GM23338 (cell line): ENCODE measurements around the gene NFIA. TPM values are rescaled to one million over a fixed set of nuclear protein-coding genes. Genes with fewer than 3 reads are reported as not detected.

ENCODE experiments used
- ATAC-seq: fragments of 200-7000 bp; cut with Tn5 transposase; 3 replicates; pipeline ENCODE4 v1.9.1; 2020
- DNase-seq: peaks from one replicate; pipeline ENCODE4 v3.0.0-alpha.2; 2015; ENCODE audit warnings: low spot score
- H2AFZ ChIP-seq: fragments of 200-600 bp; sonication (generic); 2 replicates; pipeline ENCODE4 v1.8.0; 2016; ENCODE audit warnings: antibody characterized with exemption, mild to moderate bottlenecking, moderate library complexity
- H3F3A ChIP-seq: fragments of 200-600 bp; sonication (generic); replicated peaks from 2 replicates; pipeline ENCODE4 v1.8.0; 2017; ENCODE audit warnings: antibody characterized with exemption, mixed run types, low read depth
- H3K27ac ChIP-seq: fragments of 200-600 bp; sonication (generic); 2 replicates; pipeline ENCODE4 v1.6.1; 2016; ENCODE audit warnings: low read depth
- H3K27me3 ChIP-seq: fragments of 200-600 bp; sonication (generic); 2 replicates; pipeline ENCODE4 v1.8.0; 2016; ENCODE audit warnings: mild to moderate bottlenecking, mixed run types, moderate library complexity; ENCODE audit not compliant: insufficient read depth
- H3K36me3 ChIP-seq: fragments of 200-600 bp; sonication (generic); 2 replicates; pipeline ENCODE4 v1.8.0; 2016; ENCODE audit warnings: mild to moderate bottlenecking; ENCODE audit not compliant: insufficient read depth
- H3K4me1 ChIP-seq: fragments of 200-600 bp; sonication (generic); 2 replicates; pipeline ENCODE4 v1.8.0; 2016; ENCODE audit warnings: mild to moderate bottlenecking, moderate library complexity; ENCODE audit not compliant: insufficient read depth
- H3K4me2 ChIP-seq: fragments of 200-600 bp; sonication (generic); 2 replicates; pipeline ENCODE4 v1.7.1; 2017; ENCODE audit warnings: mixed run types
- H3K4me3 ChIP-seq: fragments of 200-600 bp; sonication (generic); 2 replicates; pipeline ENCODE4 v1.6.1; 2016; ENCODE audit warnings: mixed run types
- H3K79me2 ChIP-seq: fragments of 200-600 bp; sonication (generic); replicated peaks from 2 replicates; pipeline ENCODE4 v1.8.0; 2017; ENCODE audit warnings: mild to moderate bottlenecking; ENCODE audit not compliant: insufficient read depth
- H3K9me2 ChIP-seq: fragments of 200-600 bp; sonication (generic); 2 replicates; pipeline ENCODE4 v1.8.0; 2017; ENCODE audit not compliant: insufficient read depth
- H4K20me1 ChIP-seq: fragments of 200-600 bp; sonication (generic); replicated peaks from 2 replicates; pipeline ENCODE4 v1.8.0; 2017; ENCODE audit warnings: mild to moderate bottlenecking; ENCODE audit not compliant: insufficient read depth
- H3K27ac Mint-ChIP-seq: 2 replicates; pipeline ENCODE4 v1.8.0; 2020; ENCODE audit warnings: inconsistent platforms, mild to moderate bottlenecking, moderate library complexity, mixed read lengths
- H3K27me3 Mint-ChIP-seq: 3 replicates; pipeline ENCODE4 v1.8.0; 2022; ENCODE audit warnings: low read depth, mild to moderate bottlenecking, moderate library complexity, mixed read lengths, inconsistent platforms; ENCODE audit not compliant: insufficient read depth, poor library complexity
- H3K36me3 Mint-ChIP-seq: 3 replicates; pipeline ENCODE4 v1.8.0; 2021; ENCODE audit warnings: low read depth, mild to moderate bottlenecking, inconsistent platforms, moderate library complexity, mixed read lengths
- H3K4me1 Mint-ChIP-seq: 3 replicates; pipeline ENCODE4 v1.8.0; 2020; ENCODE audit warnings: mild to moderate bottlenecking, inconsistent platforms, mixed read lengths
- H3K4me3 Mint-ChIP-seq: 3 replicates; pipeline ENCODE4 v1.8.0; 2021; ENCODE audit warnings: moderate library complexity, mild to moderate bottlenecking, inconsistent platforms, mixed read lengths
- H3K9me3 Mint-ChIP-seq: 3 replicates; pipeline ENCODE4 v1.8.0; 2020; ENCODE audit warnings: moderate library complexity, mild to moderate bottlenecking, inconsistent platforms, mixed read lengths
- CREB1 ChIP-seq: fragments of 250-450 bp; sonication (Bioruptor Pico); IDR thresholded peaks from 2 replicates; pipeline ENCODE4 v1.5.0; 2020; ENCODE audit warnings: low read depth, mild to moderate bottlenecking, moderate library complexity
- CTCF ChIP-seq, 2 experiments: fragments of 200-600 bp in 1 of 2; sonication (generic) in 1 of 2; conservative IDR thresholded peaks; 2 replicates each; pipeline versions ENCODE4 v1.5.1 to v1.6.1; 2016 to 2017; ENCODE audit warnings: antibody characterized with exemption in 2 of 2, low read depth in 2 of 2, mild to moderate bottlenecking in 2 of 2, moderate library complexity in 1 of 2
- ETS1 ChIP-seq: IDR thresholded peaks from 2 replicates; pipeline ENCODE4 v1.6.1; 2016; ENCODE audit warnings: antibody characterized with exemption
- EZH2 ChIP-seq: fragments of 200-600 bp; sonication (generic); IDR thresholded peaks from one replicate; pipeline ENCODE4 v1.8.0; 2017; ENCODE audit warnings: antibody characterized with exemption, mild to moderate bottlenecking, low read depth; ENCODE audit not compliant: unreplicated experiment
- EZH2phosphoT487 ChIP-seq: fragments of 200-600 bp; sonication (generic); IDR thresholded peaks from one replicate; pipeline ENCODE4 v1.8.1; 2018; ENCODE audit warnings: antibody characterized with exemption; ENCODE audit not compliant: unreplicated experiment
- JUNB ChIP-seq: IDR thresholded peaks from one replicate; pipeline ENCODE4 v1.6.1; 2016; ENCODE audit warnings: antibody characterized with exemption; ENCODE audit not compliant: unreplicated experiment
- NANOG ChIP-seq: IDR thresholded peaks from 2 replicates; pipeline ENCODE4 v1.6.1; 2016; ENCODE audit warnings: antibody characterized with exemption, borderline replicate concordance
- POLR2AphosphoS5 ChIP-seq: IDR thresholded peaks from 2 replicates; pipeline ENCODE4 v1.6.1; 2016; ENCODE audit warnings: antibody characterized with exemption, low read depth
- REST ChIP-seq: IDR thresholded peaks from one replicate; pipeline ENCODE4 v1.6.1; 2018; ENCODE audit warnings: antibody characterized with exemption; ENCODE audit not compliant: unreplicated experiment
- STAT1 ChIP-seq: IDR thresholded peaks from one replicate; pipeline ENCODE4 v1.6.1; 2016; ENCODE audit warnings: antibody characterized with exemption; ENCODE audit not compliant: unreplicated experiment
- ZNF114 ChIP-seq: fragments of 250-450 bp; sonication (Bioruptor Pico); IDR thresholded peaks from 2 replicates; pipeline ENCODE4 v1.5.0; 2020; ENCODE audit warnings: mild to moderate bottlenecking, moderate library complexity
- ZNF331 ChIP-seq: fragments of 250-450 bp; sonication (Bioruptor Pico); IDR thresholded peaks from 2 replicates; pipeline ENCODE4 v1.5.0; 2020; ENCODE audit warnings: low read depth, mild to moderate bottlenecking, moderate library complexity
- ZNF462 ChIP-seq: fragments of 250-450 bp; sonication (Bioruptor Pico); IDR thresholded peaks from 2 replicates; pipeline ENCODE4 v1.5.0; 2020; ENCODE audit warnings: mild to moderate bottlenecking, moderate library complexity
- polyA plus RNA-seq: library from polyadenylated mRNA; unstranded; fragments of >200 nt; fragmentation: Nextera tagmentation; extraction: Ambion mirVana; gene quantifications from 2 replicates; pipeline ENCODE4 v1.2.1, GENCODE V29; 2016
- total RNA-seq: library from RNA; depleted of rRNA; stranded (reverse); fragments of >200 nt; shearing (Covaris generic); gene quantifications from 2 replicates; pipeline ENCODE4 v1.2.3, GENCODE V29; 2014

The NFIA gene
- total and polyA plus RNA-seq, 2 experiments from 2014 or later = 0.97 to 2.3 TPM

- Histone ChIP-seq H3K27me3 (no peaks in the 10 kb centered on the region), H3K9me2 (no peaks in the 10 kb centered on the region), H2AFZ (no peak overlapping the region), H3F3A (no peaks in the 10 kb centered on the region), H3K36me3 (no peaks in the 10 kb centered on the region), H3K79me2 (no peaks in the 10 kb centered on the region), H3K27ac (no peak overlapping the region), H3K4me3 (no peak overlapping the region), H3K4me1 (peaks cover 4% of the 10 kb centered on the region; the same call in 1 of the 2 replicates), H4K20me1 (no peaks in the 10 kb centered on the region), H3K4me2 (no peak overlapping the region)
- Mint-ChIP-seq H3K4me1 (peaks cover 11% of the 10 kb centered on the region), H3K4me3 (no peak overlapping the region), H3K27me3 (peaks cover 3% of the 10 kb centered on the region), H3K27ac (no peak overlapping the region), H3K9me3 (no peaks in the 10 kb centered on the region), H3K36me3 (no peaks in the 10 kb centered on the region)
- DNase-seq = no peak
- TF ChIP-seq EZH2phosphoT487 (no peak), REST (no peak), NANOG (no peak), ETS1 (no peak), CTCF (conservative IDR thresholded peaks at IDR 0.05; ENCODE audit: low read depth in 2 of 2) (no peak), POLR2AphosphoS5 (no peak), JUNB (no peak), STAT1 (no peak), EZH2 (no peak), ZNF114 (CRISPR knock-in tag) (no peak), ZNF462 (no peak), ZNF331 (no peak), CREB1 (CRISPR knock-in tag) (no peak)
- ATAC-seq = no peak
These were observed 139.9 kb downstream of the NFIA start for GRCh38 chr1:61222240-61222639.
